Kidney epithelial cell (primary cell): ENCODE measurements around the gene LMX1B. TPM values are rescaled to one million over a fixed set of nuclear protein-coding genes. Genes with fewer than 3 reads are reported as not detected.

ENCODE experiments used
- DNase-seq: peaks from one replicate; pipeline ENCODE4 v3.0.0-alpha.2; 2010; ENCODE audit warnings: low read depth
- H3K27me3 ChIP-seq: 2 replicates; pipeline ENCODE4 v1.6.0; 2011; ENCODE audit warnings: low read length; ENCODE audit not compliant: control insufficient read depth, insufficient read depth
- H3K36me3 ChIP-seq: 2 replicates; pipeline ENCODE4 v1.5.1; 2011; ENCODE audit warnings: low read length; ENCODE audit not compliant: control insufficient read depth, insufficient read depth
- H3K4me3 ChIP-seq: 2 replicates; pipeline ENCODE4 v1.5.1; 2011; ENCODE audit warnings: low read depth, mild to moderate bottlenecking, control low read depth, low read length
- total RNA-seq: library from RNA; depleted of rRNA; stranded (reverse); fragments of >200 nt; gene quantifications from 2 replicates; pipeline ENCODE4 v1.2.3, GENCODE V29; 2015
- TF ChIP-seq, protein P1 (sequence below): IDR thresholded peaks from 2 replicates; pipeline ENCODE4 v1.5.1; 2011; ENCODE audit warnings: mild to moderate bottlenecking, moderate library complexity, low read length, control low read depth, inconsistent platforms; ENCODE audit not compliant: insufficient read depth, poor library complexity, severe bottlenecking

LMX1B gene
- total RNA-seq, 1 donor from 2014 or later: 2.6 TPM

DNA sequence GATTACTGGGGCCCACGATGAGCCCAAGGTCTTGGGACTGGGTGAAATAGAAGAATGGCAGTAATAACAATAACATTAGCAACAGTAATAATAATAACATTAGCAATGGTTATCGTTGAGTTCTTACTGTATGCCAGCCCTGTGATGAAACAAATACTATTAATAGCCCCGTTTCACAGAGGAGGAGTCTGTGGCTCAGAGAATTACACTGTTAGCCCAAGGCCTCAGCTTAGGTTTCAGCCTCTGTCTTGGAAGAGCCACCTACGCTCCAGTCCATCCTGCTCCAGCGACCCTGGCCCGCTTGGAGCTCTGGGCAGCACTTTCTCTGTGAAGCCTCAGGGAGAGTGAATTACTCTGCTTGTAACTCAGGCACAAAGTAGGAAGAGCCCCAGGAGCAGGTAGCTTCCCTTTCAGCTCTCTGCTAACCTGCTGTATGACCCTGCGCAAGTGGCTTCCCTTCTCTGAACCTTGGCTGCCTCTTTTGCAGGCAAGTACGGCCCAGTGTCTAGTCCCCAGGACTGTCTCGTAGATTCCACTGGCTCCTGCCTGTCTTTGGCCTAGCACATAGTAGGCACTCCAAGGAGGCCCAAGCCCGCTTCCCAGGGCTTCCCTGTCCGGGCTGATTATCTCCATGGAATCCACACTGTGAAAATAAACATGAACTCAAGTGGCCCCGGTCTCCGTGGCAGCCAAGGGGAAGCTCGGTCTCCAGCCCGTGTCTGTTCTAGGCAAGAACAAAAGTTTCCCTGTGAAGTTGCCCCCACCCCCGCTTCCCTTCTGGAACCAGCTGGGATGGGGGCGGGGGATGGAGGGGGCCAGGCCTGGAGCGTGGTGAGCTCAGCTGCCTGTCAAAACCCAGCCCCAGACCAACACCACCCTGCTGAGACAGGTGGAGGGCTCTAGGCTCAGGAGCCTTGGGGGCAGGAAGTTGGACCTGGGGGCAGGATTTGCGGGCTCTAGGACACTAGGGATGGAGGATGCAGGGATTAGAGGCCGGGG, 26.2 kb upstream of the LMX1B start:
- Histone ChIP-seq H3K4me3 (no peak overlapping the region), H3K27me3 (peaks cover 32% of the 10 kb centered on the region), H3K36me3 (no peaks in the 10 kb centered on the region)
- TF ChIP-seq, protein P1, sequence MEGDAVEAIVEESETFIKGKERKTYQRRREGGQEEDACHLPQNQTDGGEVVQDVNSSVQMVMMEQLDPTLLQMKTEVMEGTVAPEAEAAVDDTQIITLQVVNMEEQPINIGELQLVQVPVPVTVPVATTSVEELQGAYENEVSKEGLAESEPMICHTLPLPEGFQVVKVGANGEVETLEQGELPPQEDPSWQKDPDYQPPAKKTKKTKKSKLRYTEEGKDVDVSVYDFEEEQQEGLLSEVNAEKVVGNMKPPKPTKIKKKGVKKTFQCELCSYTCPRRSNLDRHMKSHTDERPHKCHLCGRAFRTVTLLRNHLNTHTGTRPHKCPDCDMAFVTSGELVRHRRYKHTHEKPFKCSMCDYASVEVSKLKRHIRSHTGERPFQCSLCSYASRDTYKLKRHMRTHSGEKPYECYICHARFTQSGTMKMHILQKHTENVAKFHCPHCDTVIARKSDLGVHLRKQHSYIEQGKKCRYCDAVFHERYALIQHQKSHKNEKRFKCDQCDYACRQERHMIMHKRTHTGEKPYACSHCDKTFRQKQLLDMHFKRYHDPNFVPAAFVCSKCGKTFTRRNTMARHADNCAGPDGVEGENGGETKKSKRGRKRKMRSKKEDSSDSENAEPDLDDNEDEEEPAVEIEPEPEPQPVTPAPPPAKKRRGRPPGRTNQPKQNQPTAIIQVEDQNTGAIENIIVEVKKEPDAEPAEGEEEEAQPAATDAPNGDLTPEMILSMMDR: no peak
- DNase-seq: no peak

GRCh38 chr9:126588491-126589168, 25.1 kb upstream of the LMX1B start:
- H3K4me3 ChIP-seq: no peak overlapping the region
- no peak for DNase-seq
- TF ChIP-seq, protein P1: no peak
- peaks cover 24% of the 10 kb centered on the region for H3K27me3 ChIP-seq
- no peaks in the 10 kb centered on the region for H3K36me3 ChIP-seq

GRCh38 chr9:126589349-126589748, 24.4 kb upstream of the LMX1B start:
- Histone ChIP-seq H3K4me3 (no peak overlapping the region), H3K27me3 (peaks cover 24% of the 10 kb centered on the region), H3K36me3 (no peaks in the 10 kb centered on the region)
- DNase-seq: no peak
- TF ChIP-seq, protein P1: no peak

- TF ChIP-seq, protein P1: no peak
- Histone ChIP-seq H3K27me3 (peaks cover 16% of the 10 kb centered on the region), H3K36me3 (no peaks in the 10 kb centered on the region), H3K4me3 (no peak overlapping the region)
- DNase-seq: no peak
These were observed 22.6 kb upstream of the LMX1B start for GRCh38 chr9:126591083-126591482.

DNA sequence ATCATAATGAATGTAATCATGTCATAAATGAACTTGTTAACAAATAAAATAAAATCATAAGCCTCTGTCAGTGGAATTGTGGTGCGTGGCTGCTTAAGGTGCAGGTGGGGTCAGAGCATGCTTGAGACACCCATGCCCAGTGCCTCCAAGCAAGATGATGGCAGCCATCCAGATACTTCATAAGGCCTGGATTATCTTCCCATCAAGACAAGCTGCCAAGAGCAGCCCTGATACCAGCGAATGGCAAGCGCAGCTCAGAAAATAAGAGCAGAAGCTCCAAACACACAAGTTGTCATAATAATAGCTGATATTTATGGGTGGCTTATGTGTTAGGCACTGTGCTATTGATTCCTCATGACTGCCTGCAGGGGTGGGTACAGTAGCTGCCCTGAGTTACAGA, 21.8 kb upstream of the LMX1B start:
- Histone ChIP-seq H3K4me3 (no peak overlapping the region), H3K27me3 (peaks cover 16% of the 10 kb centered on the region), H3K36me3 (no peaks in the 10 kb centered on the region)
- no peak for DNase-seq
- TF ChIP-seq, protein P1: no peak
